NB4 (cell line): ENCODE results near the gene RMC1.

ENCODE experiments used
- DNase-seq: peaks from one replicate; pipeline ENCODE4 v3.0.0; 2010; ENCODE audit warnings: low read depth
- H3K4me3 ChIP-seq: one replicate; pipeline ENCODE4 v1.5.1; 2011; ENCODE audit warnings: mild to moderate bottlenecking, low read depth, low read length, moderate library complexity
- MYC ChIP-seq: IDR thresholded peaks from 2 replicates; pipeline ENCODE4 v1.6.1; 2011; ENCODE audit warnings: low read depth, low read length
- POLR2A ChIP-seq: IDR thresholded peaks from 2 replicates; pipeline ENCODE4 v1.6.1; 2011; ENCODE audit warnings: mild to moderate bottlenecking; ENCODE audit not compliant: insufficient read length; ENCODE audit errors: extremely low read depth
- TF ChIP-seq, protein P1 (sequence below): IDR thresholded peaks from one replicate; pipeline ENCODE4 v1.5.1; 2012; ENCODE audit warnings: low read depth, low read length
- TF ChIP-seq, protein P2 (sequence below): IDR thresholded peaks from 2 replicates; pipeline ENCODE4 v1.6.1; 2011; ENCODE audit warnings: low read depth, low read length

The RMC1 gene

DNA sequence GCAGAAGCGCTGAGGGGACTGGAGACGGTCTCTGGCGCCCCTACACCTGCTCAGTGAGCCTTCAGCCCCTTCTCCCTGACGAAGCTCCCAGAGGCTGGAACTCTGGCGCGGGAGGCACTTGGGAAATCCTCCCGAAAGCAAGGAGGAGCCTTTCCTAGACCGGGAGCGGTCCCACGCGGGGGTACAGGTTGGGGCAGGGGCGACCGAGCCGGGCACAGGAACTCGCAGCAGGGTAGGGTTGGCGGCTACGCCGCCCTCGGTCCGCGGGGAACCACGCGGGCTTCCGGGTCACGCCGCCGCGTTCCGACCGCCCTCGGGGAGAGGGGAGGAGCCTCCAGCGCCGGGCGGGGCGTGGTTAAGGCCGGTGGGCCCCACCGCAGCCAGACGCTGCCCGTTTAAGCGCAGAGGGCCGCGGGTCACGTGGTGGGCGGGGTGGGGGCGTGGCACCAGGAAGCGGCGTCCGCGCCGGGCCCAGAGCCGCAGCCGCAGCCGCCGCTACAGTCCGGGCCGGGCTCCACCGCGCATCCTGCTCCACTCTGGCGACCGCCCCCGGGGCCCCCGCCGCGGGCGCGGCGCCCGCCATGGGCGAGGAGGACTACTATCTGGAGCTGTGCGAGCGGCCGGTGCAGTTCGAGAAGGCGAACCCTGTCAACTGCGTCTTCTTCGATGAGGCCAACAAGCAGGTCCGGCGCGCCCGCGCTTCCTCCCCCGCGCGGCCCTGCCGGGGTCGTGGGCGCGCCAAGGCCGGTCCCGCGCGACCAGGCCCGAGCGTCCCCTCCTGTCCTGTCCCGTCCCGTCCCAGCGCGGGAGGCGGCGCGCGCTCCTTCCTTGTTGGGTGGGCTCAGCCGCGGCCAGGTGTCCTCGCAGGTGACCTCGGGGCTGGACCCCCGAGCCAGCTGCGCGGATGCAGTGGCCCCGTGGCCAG lies at the start of gene RMC1:
RMC1 (plus strand) TSS at position 474 of the 925 bp plus-strand sequence; CDS start at position 582, 108 bp downstream.
- peak within 1 kb of the TSS; percentile 71 for H3K4me3 ChIP-seq
- peak; percentile 89 for TF ChIP-seq POLR2A
- TF ChIP-seq, protein P1, sequence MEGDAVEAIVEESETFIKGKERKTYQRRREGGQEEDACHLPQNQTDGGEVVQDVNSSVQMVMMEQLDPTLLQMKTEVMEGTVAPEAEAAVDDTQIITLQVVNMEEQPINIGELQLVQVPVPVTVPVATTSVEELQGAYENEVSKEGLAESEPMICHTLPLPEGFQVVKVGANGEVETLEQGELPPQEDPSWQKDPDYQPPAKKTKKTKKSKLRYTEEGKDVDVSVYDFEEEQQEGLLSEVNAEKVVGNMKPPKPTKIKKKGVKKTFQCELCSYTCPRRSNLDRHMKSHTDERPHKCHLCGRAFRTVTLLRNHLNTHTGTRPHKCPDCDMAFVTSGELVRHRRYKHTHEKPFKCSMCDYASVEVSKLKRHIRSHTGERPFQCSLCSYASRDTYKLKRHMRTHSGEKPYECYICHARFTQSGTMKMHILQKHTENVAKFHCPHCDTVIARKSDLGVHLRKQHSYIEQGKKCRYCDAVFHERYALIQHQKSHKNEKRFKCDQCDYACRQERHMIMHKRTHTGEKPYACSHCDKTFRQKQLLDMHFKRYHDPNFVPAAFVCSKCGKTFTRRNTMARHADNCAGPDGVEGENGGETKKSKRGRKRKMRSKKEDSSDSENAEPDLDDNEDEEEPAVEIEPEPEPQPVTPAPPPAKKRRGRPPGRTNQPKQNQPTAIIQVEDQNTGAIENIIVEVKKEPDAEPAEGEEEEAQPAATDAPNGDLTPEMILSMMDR, result no peak
- TF ChIP-seq, protein P2, sequence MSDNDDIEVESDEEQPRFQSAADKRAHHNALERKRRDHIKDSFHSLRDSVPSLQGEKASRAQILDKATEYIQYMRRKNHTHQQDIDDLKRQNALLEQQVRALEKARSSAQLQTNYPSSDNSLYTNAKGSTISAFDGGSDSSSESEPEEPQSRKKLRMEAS, result peak; percentile 90
- peak; percentile 95 for DNase-seq

DNA sequence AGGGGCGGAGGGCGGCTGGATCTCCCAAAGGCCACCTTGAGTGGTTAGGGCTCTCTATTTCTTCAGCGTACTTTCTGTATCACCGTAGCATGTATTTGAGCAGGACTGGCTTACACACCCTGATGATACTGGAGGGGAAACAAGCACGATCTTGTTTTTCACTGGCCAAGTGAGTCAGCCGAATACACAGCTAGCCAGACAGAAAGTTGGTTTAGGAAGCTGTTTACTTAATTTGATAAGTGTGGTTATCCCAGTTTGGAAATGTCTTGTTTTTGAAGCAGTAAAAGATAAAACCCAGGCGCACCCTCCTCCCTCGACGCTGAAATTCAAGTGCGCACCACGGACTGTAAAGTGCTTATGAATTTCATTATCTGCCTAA lies 49.6 kb upstream of the RMC1 start:
- peak; percentile 46 for DNase-seq
- H3K4me3 ChIP-seq, result peak overlapping the region; percentile 94
- TF ChIP-seq, protein P1, result no peak
- TF ChIP-seq MYC (no peak), POLR2A (no peak)
- TF ChIP-seq, protein P2, result no peak

DNA sequence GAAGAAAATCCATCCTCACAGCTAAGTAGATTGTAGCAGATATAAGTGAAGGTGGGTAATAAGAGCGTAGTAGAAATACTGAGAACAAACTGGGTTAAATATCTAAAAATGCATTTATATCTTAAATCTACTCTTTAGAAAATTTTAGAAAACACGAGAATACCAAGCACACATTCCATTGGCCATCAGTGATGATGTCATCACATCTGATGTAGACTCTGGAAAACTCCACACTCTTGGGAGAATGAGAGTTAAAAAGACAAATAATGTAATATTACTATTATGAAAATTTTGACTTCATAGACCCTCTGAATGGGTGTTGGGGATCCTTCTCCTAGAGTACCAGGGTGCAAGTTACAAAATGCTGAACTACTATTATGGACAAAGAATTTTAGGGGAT lies 46.5 kb upstream of the RMC1 start:
- no peak for TF ChIP-seq MYC
- TF ChIP-seq, protein P2, result no peak
- TF ChIP-seq POLR2A, result no peak
- TF ChIP-seq, protein P1, result no peak
- H3K4me3 ChIP-seq, result no peak overlapping the region
- no peak for DNase-seq

DNA sequence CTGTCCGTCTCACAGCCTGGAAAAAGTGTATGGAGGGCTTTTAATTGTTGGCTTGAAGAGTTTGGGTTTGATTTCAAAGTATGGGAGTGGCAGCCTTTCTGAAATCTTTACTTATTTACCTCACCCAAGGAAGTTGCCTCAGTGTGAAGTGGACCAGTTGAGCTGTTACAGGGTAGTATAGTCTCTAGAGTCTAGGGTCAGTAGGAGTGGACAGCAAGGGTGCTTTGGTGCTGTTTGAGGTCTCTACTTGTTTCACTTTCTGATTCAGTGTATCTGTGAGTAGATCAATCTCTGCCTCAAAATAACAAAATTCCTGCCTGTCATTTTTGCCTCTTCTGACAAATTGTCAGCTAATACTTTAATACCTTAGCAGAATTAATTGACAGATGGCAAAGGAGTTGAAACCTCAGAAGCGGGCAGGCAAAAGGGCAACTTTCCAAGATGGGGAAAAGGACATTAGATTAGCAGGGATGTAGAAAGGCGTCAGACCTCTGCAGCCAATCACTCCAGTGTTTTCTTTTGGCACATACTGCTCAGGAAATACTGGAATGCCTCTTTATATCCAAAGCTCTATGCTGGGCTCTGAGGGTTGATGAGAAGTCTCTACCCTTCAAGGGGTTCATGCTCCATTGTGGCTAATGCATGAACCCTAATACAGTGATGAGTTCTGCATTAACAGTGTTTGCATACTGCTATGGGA lies 44.3 kb upstream of the RMC1 start:
- DNase-seq, result no peak
- TF ChIP-seq MYC (no peak), POLR2A (no peak)
- TF ChIP-seq, protein P1, result no peak
- TF ChIP-seq, protein P2, result no peak
- H3K4me3 ChIP-seq, result no peak overlapping the region

DNA sequence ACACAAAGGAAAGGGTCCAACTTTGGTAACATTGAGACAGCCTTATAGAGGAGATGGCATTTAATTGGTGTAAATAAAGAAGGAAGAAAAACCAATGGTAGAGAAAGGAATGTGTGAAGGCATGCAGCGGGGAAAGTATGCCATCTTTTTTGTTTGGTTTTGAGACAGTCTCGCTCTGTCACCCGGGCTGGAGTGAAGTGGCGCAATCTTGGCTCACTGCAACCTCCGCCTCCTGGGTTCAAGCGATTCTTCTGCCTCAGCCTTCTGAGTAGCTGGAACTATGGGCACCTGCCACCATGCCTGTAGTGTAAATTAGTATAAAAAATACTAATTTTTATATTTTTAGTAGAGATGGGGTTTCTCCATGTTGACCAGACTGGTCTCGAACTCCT lies 43.8 kb upstream of the RMC1 start:
- no peak overlapping the region for H3K4me3 ChIP-seq
- no peak for DNase-seq
- TF ChIP-seq, protein P2, result no peak
